Osteoblast (primary cell): ENCODE measurements around the gene DEPP1. TPM values are rescaled to one million over a fixed set of nuclear protein-coding genes. Genes with fewer than 3 reads are reported as not detected.

Experiments
- total RNA-seq: library from RNA; depleted of rRNA; stranded (reverse); fragments of >200 nt; gene quantifications from 2 replicates; pipeline ENCODE4 v1.2.3, GENCODE V29; 2012

The DEPP1 gene
- total RNA-seq, 1 donor = 87.6 TPM

Other genes with a start within 250 kb of the DEPP1 start
- not detected in 2 replicates for gene TMEM72, start 67.5 kb downstream of the DEPP1 start, total RNA-seq
- gene RASSF4, start 19.0 kb downstream of the DEPP1 start, total RNA-seq = 2.9 and 4.0 TPM in 2 replicates
- 13.8 and 14.4 TPM in 2 replicates for gene ZNF22, start 22.1 kb upstream of the DEPP1 start, total RNA-seq